Mucosa of gallbladder (tissue), 1 donor: ENCODE measurements around the gene TAF11L10. TPM values are rescaled to one million over a fixed set of nuclear protein-coding genes. Genes with fewer than 3 reads are reported as not detected.
"Not testable (repeated sequence)": the region's sequence is repeated elsewhere in the genome, so short reads cannot be mapped to it uniquely, and the experiment has no call there.

Source experiments
- DNase-seq: peaks from one replicate; pipeline ENCODE4 v3.0.0-alpha.2; 2020; ENCODE audit warnings: low spot score
- total RNA-seq: library from RNA; stranded (reverse); gene quantifications from one replicate; pipeline ENCODE4 v1.2.1, GENCODE V29; 2021
- donor health status: DM: no; HTN: no; CAD: no.

TAF11L10 gene
- not detected for total RNA-seq

- not testable (repeated sequence) for DNase-seq
Measured at GRCh38 chr5:17597728-17598127, at the start of gene TAF11L10. Gene TAF11L10, minus strand, starts transcription at chr5:17597828.

GRCh38 chr5:17634160-17634559 lies 36.5 kb upstream of the TAF11L10 start, which contains the start of gene TAF11L14:
Gene TAF11L14, plus strand, starts transcription at chr5:17634460.
- no peak for DNase-seq

GRCh38 chr5:17631788-17632187 lies 34.2 kb upstream of the TAF11L10 start, which contains the start of gene TAF11L13:
Gene TAF11L13, plus strand, starts transcription at chr5:17632088.
- DNase-seq, result not testable (repeated sequence)

GRCh38 chr5:17625686-17626085 lies 28.1 kb upstream of the TAF11L10 start:
- no peak for DNase-seq

- DNase-seq, result no peak
Measured at GRCh38 chr5:17620627-17621026, 23.0 kb upstream of the TAF11L10 start.

- no peak for DNase-seq
Measured at GRCh38 chr5:17619354-17619753, 21.7 kb upstream of the TAF11L10 start.

GRCh38 chr5:17614872-17615605 lies 17.4 kb upstream of the TAF11L10 start:
- no peak for DNase-seq

- not testable (repeated sequence) for DNase-seq
Measured at GRCh38 chr5:17610092-17610491, 12.5 kb upstream of the TAF11L10 start, which contains the start of gene TAF11L12. Gene TAF11L12, plus strand, starts transcription at chr5:17610392.

GRCh38 chr5:17607461-17607860 lies 9.8 kb upstream of the TAF11L10 start:
- not testable (repeated sequence) for DNase-seq

GRCh38 chr5:17604951-17605350 lies 7.3 kb upstream of the TAF11L10 start:
- DNase-seq, result no peak

GRCh38 chr5:17603880-17604279 lies 6.3 kb upstream of the TAF11L10 start, which contains the start of gene TAF11L11:
Gene TAF11L11, plus strand, starts transcription at chr5:17604183.
- DNase-seq, result not testable (repeated sequence)

GRCh38 chr5:17594255-17594654 lies 3.4 kb downstream of the TAF11L10 start, which contains the start of gene TAF11L9:
Gene TAF11L9, minus strand, starts transcription at chr5:17594394.
- not testable (repeated sequence) for DNase-seq

GRCh38 chr5:17590860-17591259 lies 6.8 kb downstream of the TAF11L10 start, which contains the start of gene TAF11L8:
Gene TAF11L8, minus strand, starts transcription at chr5:17590960.
- DNase-seq, result not testable (repeated sequence)

GRCh38 chr5:17585658-17586057 lies 12.0 kb downstream of the TAF11L10 start, which contains the start of gene TAF11L7:
Gene TAF11L7, minus strand, starts transcription at chr5:17585758.
- DNase-seq, result not testable (repeated sequence)

Other genes starting within 250 kb of the TAF11L10 start
- not detected for gene TAF11L2, start 99.6 kb downstream of the TAF11L10 start, total RNA-seq
- not detected for gene TAF11L3, start 79.5 kb downstream of the TAF11L10 start, total RNA-seq
- not detected for gene TAF11L4, start 76.0 kb downstream of the TAF11L10 start, total RNA-seq
- not detected for gene TAF11L5, start 72.6 kb downstream of the TAF11L10 start, total RNA-seq
- not detected for gene TAF11L6, start 69.2 kb downstream of the TAF11L10 start, total RNA-seq
- gene TAF11L7, start 12.1 kb downstream of the TAF11L10 start, total RNA-seq, result not detected
- gene TAF11L8, start 6.9 kb downstream of the TAF11L10 start, total RNA-seq, result not detected
- gene TAF11L9, start 3.4 kb downstream of the TAF11L10 start, total RNA-seq, result not detected
- not detected for gene TAF11L11, start 6.4 kb upstream of the TAF11L10 start, total RNA-seq
- not detected for gene TAF11L12, start 12.6 kb upstream of the TAF11L10 start, total RNA-seq
- gene TAF11L13, start 34.3 kb upstream of the TAF11L10 start, total RNA-seq, result not detected
- gene TAF11L14, start 36.6 kb upstream of the TAF11L10 start, total RNA-seq, result not detected